PC-9 (cell line): ENCODE data around the gene TBC1D5. TPM values are rescaled to one million over a fixed set of nuclear protein-coding genes. Genes with fewer than 3 reads are reported as not detected.

Experiments used
- BruUV-seq: library from RNA; stranded (reverse); fragments of 400-500 nt; replicated peaks from 2 replicates; lab custom pipeline; 2021; lab: Mats Ljungman, UMichigan
- CTCF ChIA-PET: fragments of 300-600 bp; sonication (Branson Sonifier 250); formaldehyde crosslinking; loops from one replicate; lab custom pipeline; 2022; ENCODE audit warnings: antibody characterized with exemption; lab: Charles Lee
- POLR2A ChIA-PET: fragments of 300-600 bp; sonication (Branson Sonifier 250); formaldehyde crosslinking; loops from one replicate; lab custom pipeline; 2022; ENCODE audit warnings: antibody characterized with exemption; ENCODE audit not compliant: unreplicated experiment; lab: Charles Lee
- DNase-seq, 2 experiments: peaks; one replicate each; pipeline versions ENCODE4 v3.0.0 to v3.0.0-alpha.2; 2015 to 2022; ENCODE audit warnings: mixed read lengths in 1 of 2
- H2AFZ ChIP-seq: fragments of 200-600 bp; sonication (generic); 2 replicates; pipeline ENCODE4 v1.8.1; 2017; ENCODE audit warnings: antibody characterized with exemption
- H3F3A ChIP-seq: fragments of 200-600 bp; sonication (generic); 2 replicates; pipeline ENCODE4 v1.8.1; 2017; ENCODE audit warnings: antibody characterized with exemption, mild to moderate bottlenecking, low read depth; ENCODE audit not compliant: insufficient read depth
- H3K27ac ChIP-seq: fragments of 200-600 bp; sonication (generic); 2 replicates; pipeline ENCODE4 v1.6.1; 2016; ENCODE audit warnings: mixed run types
- H3K27me3 ChIP-seq: fragments of 200-600 bp; sonication (generic); 2 replicates; pipeline ENCODE4 v1.6.1; 2016; ENCODE audit warnings: low read depth, mixed run types; ENCODE audit not compliant: insufficient read depth
- H3K36me3 ChIP-seq: fragments of 200-600 bp; sonication (generic); 2 replicates; pipeline ENCODE4 v1.6.1; 2016; ENCODE audit warnings: low read depth, mixed run types
- H3K4me1 ChIP-seq: fragments of 200-600 bp; sonication (generic); replicated peaks from 2 replicates; pipeline ENCODE4 v1.6.1; 2016; ENCODE audit warnings: mixed run types; ENCODE audit not compliant: insufficient read depth
- H3K4me2 ChIP-seq: fragments of 200-600 bp; sonication (generic); 2 replicates; pipeline ENCODE4 v1.6.1; 2017; ENCODE audit warnings: mixed run types
- H3K4me3 ChIP-seq: fragments of 200-600 bp; sonication (generic); 2 replicates; pipeline ENCODE4 v1.6.1; 2016; ENCODE audit warnings: mixed run types
- H3K79me2 ChIP-seq: fragments of 200-600 bp; sonication (generic); 2 replicates; pipeline ENCODE4 v1.6.1; 2017; ENCODE audit warnings: low read depth, mixed run types
- H3K9me2 ChIP-seq: fragments of 200-600 bp; sonication (generic); 2 replicates; pipeline ENCODE4 v1.8.1; 2017; ENCODE audit warnings: mild to moderate bottlenecking; ENCODE audit not compliant: insufficient read depth
- H3K9me3 ChIP-seq: fragments of 200-600 bp; sonication (generic); 2 replicates; pipeline ENCODE4 v1.8.1; 2016; ENCODE audit warnings: low read depth; ENCODE audit not compliant: insufficient read depth
- H4K20me1 ChIP-seq: fragments of 200-600 bp; sonication (generic); 2 replicates; pipeline ENCODE4 v1.8.1; 2017; ENCODE audit not compliant: insufficient read depth
- CTCF ChIP-seq: fragments of 200-600 bp; sonication (generic); conservative IDR thresholded peaks from 2 replicates; pipeline ENCODE4 v1.6.1; 2017; ENCODE audit warnings: mixed run types, antibody characterized with exemption, mild to moderate bottlenecking, moderate library complexity
- EZH2 ChIP-seq: fragments of 200-600 bp; sonication (generic); IDR thresholded peaks from 2 replicates; pipeline ENCODE4 v1.8.0; 2017; ENCODE audit warnings: antibody characterized with exemption, low read depth
- intact Hi-C: fragments of 100-400 bp; cut with micrococcal nuclease; formaldehyde crosslinking; loops from one replicate; pipeline ENCODE4 v1.10.0; 2022; ENCODE audit not compliant: unreplicated experiment
- total RNA-seq: library from RNA; stranded (reverse); gene quantifications from 2 replicates; pipeline ENCODE4 v1.2.3, GENCODE V29; 2021

TBC1D5 gene
- total RNA-seq, 1 experiment from 2014 or later: 54.0 TPM

DNA sequence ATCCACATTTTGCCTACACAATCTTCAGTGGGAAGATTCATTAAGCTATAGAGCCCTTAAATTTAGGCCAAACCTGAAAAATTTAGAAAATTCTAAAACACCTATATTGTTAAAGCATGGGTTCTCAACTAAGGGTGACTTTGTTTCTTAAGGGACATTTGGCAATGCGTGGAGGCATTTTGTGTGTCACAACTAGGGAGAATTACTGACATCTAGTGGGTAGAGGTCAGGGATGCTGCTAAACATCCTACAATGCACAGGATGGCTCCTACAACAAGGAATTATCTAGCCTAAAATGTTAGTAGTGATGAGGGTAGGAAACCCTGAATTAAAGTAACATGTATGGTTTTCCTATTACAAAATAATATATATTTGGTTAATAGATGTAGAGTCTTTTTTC lies 55.8 kb downstream of the TBC1D5 start:
- CTCF ChIA-PET: interaction anchor here (0.5 to 0.7 kb wide), 2 partner anchors 21 to 703 kb away, joined by 3 read pairs; no protein-coding TSS in a partner anchor
- no peak for DNase-seq
- no peaks in the 10 kb centered on the region for H3F3A ChIP-seq
- H3K79me2 ChIP-seq: no peaks in the 10 kb centered on the region
- H4K20me1 ChIP-seq: no peaks in the 10 kb centered on the region
- POLR2A ChIA-PET: no interaction called here
- H3K4me1 ChIP-seq: no peaks in the 10 kb centered on the region
- intact Hi-C loops: no loop called here
- H2AFZ ChIP-seq: no peak overlapping the region
- BruUV-seq: no TSS peak
- no peaks in the 10 kb centered on the region for H3K27me3 ChIP-seq
- no peaks in the 10 kb centered on the region for H3K9me2 ChIP-seq
- TF ChIP-seq EZH2 (no peak), CTCF (no peak)
- no peak overlapping the region for H3K4me2 ChIP-seq
- H3K36me3 ChIP-seq: no peaks in the 10 kb centered on the region
- H3K27ac ChIP-seq: no peak overlapping the region
- no peaks in the 10 kb centered on the region for H3K9me3 ChIP-seq
- no peak overlapping the region for H3K4me3 ChIP-seq

- no peaks in the 10 kb centered on the region for H3K27me3 ChIP-seq
- no peak overlapping the region for H3K4me3 ChIP-seq
- DNase-seq: no peak
- TF ChIP-seq EZH2 (no peak), CTCF (no peak)
- no peaks in the 10 kb centered on the region for H4K20me1 ChIP-seq
- no peaks in the 10 kb centered on the region for H3K36me3 ChIP-seq
- H2AFZ ChIP-seq: no peak overlapping the region
- intact Hi-C loops: no loop called here
- no peaks in the 10 kb centered on the region for H3F3A ChIP-seq
- ChIA-PET CTCF (no interaction called here), POLR2A (no interaction called here)
- H3K4me2 ChIP-seq: no peak overlapping the region
- H3K9me2 ChIP-seq: 0 out of 2 replicates have a peak, but pooled peaks cover 3% of the 10 kb centered on the region
- H3K79me2 ChIP-seq: no peaks in the 10 kb centered on the region
- BruUV-seq: no TSS peak
- H3K9me3 ChIP-seq: no peaks in the 10 kb centered on the region
- H3K4me1 ChIP-seq: no peaks in the 10 kb centered on the region
- H3K27ac ChIP-seq: no peak overlapping the region
Measured at GRCh38 chr3:17683542-17684207, 58.8 kb downstream of the TBC1D5 start.

- ChIA-PET CTCF (no interaction called here), POLR2A (no interaction called here)
- Histone ChIP-seq H3K27me3 (no peaks in the 10 kb centered on the region), H3K4me2 (no peak overlapping the region), H3K36me3 (no peaks in the 10 kb centered on the region), H3K27ac (no peak overlapping the region), H3K79me2 (0 out of 2 replicates have a peak, but pooled peaks cover 3% of the 10 kb centered on the region), H4K20me1 (no peaks in the 10 kb centered on the region), H3K4me3 (no peak overlapping the region), H2AFZ (no peak overlapping the region), H3K9me2 (0 out of 2 replicates have a peak, but pooled peaks cover 3% of the 10 kb centered on the region), H3K4me1 (no peaks in the 10 kb centered on the region), H3F3A (no peaks in the 10 kb centered on the region), H3K9me3 (no peaks in the 10 kb centered on the region)
- TF ChIP-seq EZH2: no peak
- no peak for TF ChIP-seq CTCF
- intact Hi-C loops: no loop called here
- no TSS peak for BruUV-seq
- no peak for DNase-seq
Measured at GRCh38 chr3:17680530-17680929, 61.9 kb downstream of the TBC1D5 start.
